ENCODE results near the gene MARK3. TPM values are rescaled to one million over a fixed set of nuclear protein-coding genes. Genes with fewer than 3 reads are reported as not detected.
"Not testable (repeated sequence)": the region's sequence is repeated elsewhere in the genome, so short reads cannot be mapped to it uniquely, and the experiment has no call there.

The MARK3 gene
- total RNA-seq, 1 experiment from 2014 or later: 57.2 TPM

GRCh38 chr14:103357552-103357951 is 27.7 kb upstream of the MARK3 start:
- DNase-seq (ENCODE audit: low read depth, low spot score); in situ Hi-C loops (cut with HindIII; ENCODE audit: low pct_unique_long_range_greater_than_20kb, low sequenced_read_pairs): not testable (repeated sequence)

DNA sequence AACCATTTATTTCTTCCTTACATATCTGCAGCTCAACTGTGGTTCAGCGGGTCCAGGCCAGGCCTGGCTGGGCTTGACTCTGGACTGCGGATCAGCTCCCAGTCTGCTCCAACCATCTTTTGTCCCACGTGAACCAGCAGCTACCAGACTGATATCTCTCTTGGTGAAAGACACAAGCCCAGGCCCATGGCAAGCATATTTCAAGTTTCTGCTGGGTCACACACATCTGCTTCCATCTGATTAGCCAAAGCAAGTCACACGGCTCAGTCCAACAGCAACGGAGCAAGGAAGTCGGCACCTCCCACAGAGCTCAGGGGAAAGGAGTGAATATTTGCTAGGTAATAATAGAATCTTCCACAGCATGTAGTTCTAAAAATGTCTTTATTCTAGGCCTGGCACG is 24.7 kb upstream of the MARK3 start:
- in situ Hi-C loops (cut with HindIII; ENCODE audit: low pct_unique_long_range_greater_than_20kb, low sequenced_read_pairs): no loop called here
- DNase-seq (ENCODE audit: low read depth, low spot score): no peak

GRCh38 chr14:103361867-103362266 is 23.3 kb upstream of the MARK3 start:
- no peak for DNase-seq (ENCODE audit: low read depth, low spot score)

GRCh38 chr14:103362780-103363179 is 22.4 kb upstream of the MARK3 start:
- no peak for DNase-seq (ENCODE audit: low read depth, low spot score)
- in situ Hi-C loops (cut with HindIII; ENCODE audit: low pct_unique_long_range_greater_than_20kb, low sequenced_read_pairs): no loop called here

More at GRCh38 chr14:103361867-103362266, 23.3 kb upstream of the MARK3 start:
- in situ Hi-C loops (cut with HindIII; ENCODE audit: low pct_unique_long_range_greater_than_20kb, low sequenced_read_pairs): no loop called here

GRCh38 chr14:103366741-103367140 is 18.5 kb upstream of the MARK3 start:
- in situ Hi-C loops (cut with HindIII; ENCODE audit: low pct_unique_long_range_greater_than_20kb, low sequenced_read_pairs): no loop called here

GRCh38 chr14:103367995-103368394 is 17.2 kb upstream of the MARK3 start:
- in situ Hi-C loops (cut with HindIII; ENCODE audit: low pct_unique_long_range_greater_than_20kb, low sequenced_read_pairs): no loop called here

More at GRCh38 chr14:103366741-103367140, 18.5 kb upstream of the MARK3 start:
- DNase-seq (ENCODE audit: low read depth, low spot score): no peak

DNA sequence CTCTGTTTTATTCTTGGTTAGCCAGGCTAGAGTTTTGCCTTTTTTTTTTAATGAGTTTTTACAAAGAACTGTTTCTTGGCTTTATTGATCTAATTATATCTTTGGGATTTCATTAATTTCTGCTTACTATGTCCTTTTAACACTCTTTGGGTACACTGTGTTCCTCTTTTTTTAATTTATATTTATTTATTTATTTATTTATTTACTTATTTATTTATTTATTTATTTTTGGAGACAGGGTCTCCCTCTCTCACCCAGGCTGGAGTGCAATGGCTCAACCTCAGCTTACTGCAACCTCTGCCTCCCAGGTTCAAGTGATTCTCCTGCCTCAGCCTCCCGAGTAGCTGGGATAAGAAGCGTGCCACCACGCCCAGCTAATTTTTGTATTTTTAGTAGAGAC is 15.1 kb upstream of the MARK3 start:
- no peak for DNase-seq (ENCODE audit: low read depth, low spot score)
- in situ Hi-C loops (cut with HindIII; ENCODE audit: low pct_unique_long_range_greater_than_20kb, low sequenced_read_pairs): no loop called here

More at GRCh38 chr14:103367995-103368394, 17.2 kb upstream of the MARK3 start:
- no peak for DNase-seq (ENCODE audit: low read depth, low spot score)

GRCh38 chr14:103372017-103372416 is 13.2 kb upstream of the MARK3 start:
- in situ Hi-C loops (cut with HindIII; ENCODE audit: low pct_unique_long_range_greater_than_20kb, low sequenced_read_pairs): no loop called here
- no peak for DNase-seq (ENCODE audit: low read depth, low spot score)

- DNase-seq (ENCODE audit: low read depth, low spot score): peak; percentile 51
- in situ Hi-C loops (cut with HindIII; ENCODE audit: low pct_unique_long_range_greater_than_20kb, low sequenced_read_pairs): no loop called here
Observed at GRCh38 chr14:103372552-103373304, 12.5 kb upstream of the MARK3 start.

- DNase-seq (ENCODE audit: low read depth, low spot score): peak; percentile 34
- in situ Hi-C loops (cut with HindIII; ENCODE audit: low pct_unique_long_range_greater_than_20kb, low sequenced_read_pairs): no loop called here
Observed at GRCh38 chr14:103374121-103374520, 11.1 kb upstream of the MARK3 start.

GRCh38 chr14:103377522-103378037 is 7.6 kb upstream of the MARK3 start:
- in situ Hi-C loops (cut with HindIII; ENCODE audit: low pct_unique_long_range_greater_than_20kb, low sequenced_read_pairs): no loop called here
- no peak for DNase-seq (ENCODE audit: low read depth, low spot score)

- in situ Hi-C loops (cut with HindIII; ENCODE audit: low pct_unique_long_range_greater_than_20kb, low sequenced_read_pairs): no loop called here
- DNase-seq (ENCODE audit: low read depth, low spot score): no peak
Observed at GRCh38 chr14:103378038-103378854, 7.0 kb upstream of the MARK3 start.

GRCh38 chr14:103380719-103381377 is 4.4 kb upstream of the MARK3 start:
- no peak for DNase-seq (ENCODE audit: low read depth, low spot score)
- in situ Hi-C loops (cut with HindIII; ENCODE audit: low pct_unique_long_range_greater_than_20kb, low sequenced_read_pairs): no loop called here

- DNase-seq (ENCODE audit: low read depth, low spot score): no peak
- in situ Hi-C loops (cut with HindIII; ENCODE audit: low pct_unique_long_range_greater_than_20kb, low sequenced_read_pairs): no loop called here
Observed at GRCh38 chr14:103382376-103382775, 2.8 kb upstream of the MARK3 start.

DNA sequence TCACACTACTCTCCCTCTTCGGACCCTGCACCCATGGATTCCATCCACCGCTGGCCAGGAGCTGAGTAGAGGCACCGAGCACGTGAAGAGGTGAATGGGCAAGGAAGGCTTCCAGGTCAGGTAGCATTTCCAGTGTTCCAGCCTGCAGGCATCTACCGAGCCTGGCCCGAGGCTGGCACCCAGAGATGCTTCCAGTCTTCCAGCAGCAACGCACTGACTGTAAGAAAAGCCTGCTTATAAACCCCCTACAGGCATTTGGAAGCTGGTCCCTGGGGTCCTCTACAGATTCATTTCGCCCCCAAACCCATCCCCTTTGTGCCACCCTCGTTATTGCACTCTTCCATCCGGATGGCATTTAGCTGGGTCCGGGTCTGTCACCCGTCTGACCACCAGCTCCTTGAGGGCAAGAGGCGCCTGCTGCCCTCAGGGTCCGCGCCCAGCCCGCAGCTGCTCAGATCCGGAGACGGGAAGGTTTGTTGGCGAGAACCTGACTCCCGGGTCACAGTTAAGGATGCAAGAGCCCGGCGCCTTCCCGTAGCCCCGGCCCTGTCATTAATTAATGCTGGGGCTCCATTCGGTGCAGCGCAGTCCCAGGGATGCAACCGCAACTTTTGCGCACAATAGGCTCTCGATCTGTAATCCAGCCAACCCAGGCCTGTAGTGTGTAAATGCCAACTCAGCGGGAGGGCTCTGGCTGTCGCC is 614 bp upstream of the MARK3 start:
- DNase-seq (ENCODE audit: low read depth, low spot score): no peak
- in situ Hi-C loops (cut with HindIII; ENCODE audit: low pct_unique_long_range_greater_than_20kb, low sequenced_read_pairs): no loop called here

DNA sequence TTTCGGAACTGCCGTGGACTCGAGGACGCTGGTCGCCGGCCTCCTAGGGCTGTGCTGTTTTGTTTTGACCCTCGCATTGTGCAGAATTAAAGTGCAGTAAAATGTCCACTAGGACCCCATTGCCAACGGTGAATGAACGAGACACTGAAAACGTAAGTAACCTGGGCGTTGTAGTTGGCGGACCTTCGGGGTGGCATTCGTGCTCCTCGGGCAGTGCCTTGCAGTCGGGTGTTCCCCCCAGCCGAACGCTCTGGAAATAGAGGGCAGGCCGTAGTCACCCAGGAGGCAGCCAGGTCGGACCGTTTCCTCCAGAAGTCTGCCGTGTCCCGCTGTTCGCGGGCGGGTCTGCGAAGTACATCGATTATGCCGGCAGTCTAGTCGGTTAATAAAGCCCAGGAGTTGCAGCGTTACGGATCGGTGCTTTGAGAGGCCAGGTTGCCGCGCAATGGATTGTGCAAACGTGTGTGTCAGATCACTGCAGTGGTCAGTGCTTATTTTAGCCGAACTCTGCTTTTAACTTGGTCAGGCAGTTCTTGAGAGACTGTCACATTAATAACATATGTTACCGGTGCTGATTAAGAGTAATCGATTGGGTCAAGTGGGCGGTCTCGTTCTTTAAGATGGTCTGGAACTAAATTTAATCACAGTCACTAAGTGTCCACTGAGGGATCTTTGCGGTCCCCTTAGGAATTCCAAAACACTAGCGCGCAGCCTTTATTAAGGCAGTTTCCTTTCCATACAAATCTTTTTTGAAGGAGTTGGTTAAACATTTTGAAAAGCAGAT is 906 bp downstream of the MARK3 start:
- DNase-seq (ENCODE audit: low read depth, low spot score): no peak
- in situ Hi-C loops (cut with HindIII; ENCODE audit: low pct_unique_long_range_greater_than_20kb, low sequenced_read_pairs): no loop called here

Data from SK-MEL-5 (cell line).